Ovary (tissue), 3 donors: ENCODE data around the gene C3orf80.
"Not testable (repeated sequence)": the region's sequence is repeated elsewhere in the genome, so short reads cannot be mapped to it uniquely, and the experiment has no call there.

Experiments used
- POLR2A ChIP-seq: fragments of 450-650 bp; IDR thresholded peaks from one replicate; pipeline ENCODE4 v1.6.1; 2017; ENCODE audit warnings: antibody characterized with exemption, mild to moderate bottlenecking, moderate library complexity
- TF ChIP-seq, protein P1 (sequence below), 3 donors: fragments of 450-650 bp in 2 of 3; fragments of 200-600 bp in 1 of 3; IDR thresholded peaks; one replicate each; pipeline versions ENCODE4 v1.5.1 to v1.8.0; 2016 to 2022; ENCODE audit warnings: antibody characterized with exemption in 3 of 3, mild to moderate bottlenecking in 1 of 3
- donor health status: DM: no; HTN: no; CAD: no.

DNA sequence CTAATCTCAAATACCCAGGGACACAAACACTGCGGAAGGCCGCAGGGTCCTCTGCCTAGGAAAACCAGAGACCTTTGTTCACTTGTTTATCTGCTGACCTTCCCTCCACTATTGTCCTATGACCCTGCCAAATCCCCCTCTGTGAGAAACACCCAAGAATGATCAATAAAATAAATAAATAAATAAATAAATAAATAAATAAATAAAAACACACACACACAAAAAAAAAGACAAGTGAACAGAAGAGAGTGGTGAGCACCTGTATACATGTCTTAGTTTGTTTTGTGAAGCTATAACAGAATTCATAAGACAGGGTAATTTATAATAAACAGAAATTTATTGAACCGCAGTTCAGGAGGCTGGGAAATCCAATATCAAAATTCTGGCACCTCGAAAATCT is 45.8 kb upstream of the C3orf80 start:
- TF ChIP-seq, protein P1, sequence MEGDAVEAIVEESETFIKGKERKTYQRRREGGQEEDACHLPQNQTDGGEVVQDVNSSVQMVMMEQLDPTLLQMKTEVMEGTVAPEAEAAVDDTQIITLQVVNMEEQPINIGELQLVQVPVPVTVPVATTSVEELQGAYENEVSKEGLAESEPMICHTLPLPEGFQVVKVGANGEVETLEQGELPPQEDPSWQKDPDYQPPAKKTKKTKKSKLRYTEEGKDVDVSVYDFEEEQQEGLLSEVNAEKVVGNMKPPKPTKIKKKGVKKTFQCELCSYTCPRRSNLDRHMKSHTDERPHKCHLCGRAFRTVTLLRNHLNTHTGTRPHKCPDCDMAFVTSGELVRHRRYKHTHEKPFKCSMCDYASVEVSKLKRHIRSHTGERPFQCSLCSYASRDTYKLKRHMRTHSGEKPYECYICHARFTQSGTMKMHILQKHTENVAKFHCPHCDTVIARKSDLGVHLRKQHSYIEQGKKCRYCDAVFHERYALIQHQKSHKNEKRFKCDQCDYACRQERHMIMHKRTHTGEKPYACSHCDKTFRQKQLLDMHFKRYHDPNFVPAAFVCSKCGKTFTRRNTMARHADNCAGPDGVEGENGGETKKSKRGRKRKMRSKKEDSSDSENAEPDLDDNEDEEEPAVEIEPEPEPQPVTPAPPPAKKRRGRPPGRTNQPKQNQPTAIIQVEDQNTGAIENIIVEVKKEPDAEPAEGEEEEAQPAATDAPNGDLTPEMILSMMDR (IDR thresholded peaks at IDR 0.05): not testable (repeated sequence)
- TF ChIP-seq POLR2A: not testable (repeated sequence)
